Measurements from ENCODE around the gene TRIM32. TPM values are rescaled to one million over a fixed set of nuclear protein-coding genes. Genes with fewer than 3 reads are reported as not detected.

The TRIM32 gene
- total RNA-seq, 6 experiments from 2014 or later, result 5.2 to 8.4 (median 6.6) TPM

GRCh38 chr9:116726602-116727001 lies 39.5 kb downstream of the TRIM32 start:
- no peak for ATAC-seq
- no peaks in the 10 kb centered on the region for H3K9me3 ChIP-seq
- intact Hi-C loops (cut with DNase I), result no loop called here

DNA sequence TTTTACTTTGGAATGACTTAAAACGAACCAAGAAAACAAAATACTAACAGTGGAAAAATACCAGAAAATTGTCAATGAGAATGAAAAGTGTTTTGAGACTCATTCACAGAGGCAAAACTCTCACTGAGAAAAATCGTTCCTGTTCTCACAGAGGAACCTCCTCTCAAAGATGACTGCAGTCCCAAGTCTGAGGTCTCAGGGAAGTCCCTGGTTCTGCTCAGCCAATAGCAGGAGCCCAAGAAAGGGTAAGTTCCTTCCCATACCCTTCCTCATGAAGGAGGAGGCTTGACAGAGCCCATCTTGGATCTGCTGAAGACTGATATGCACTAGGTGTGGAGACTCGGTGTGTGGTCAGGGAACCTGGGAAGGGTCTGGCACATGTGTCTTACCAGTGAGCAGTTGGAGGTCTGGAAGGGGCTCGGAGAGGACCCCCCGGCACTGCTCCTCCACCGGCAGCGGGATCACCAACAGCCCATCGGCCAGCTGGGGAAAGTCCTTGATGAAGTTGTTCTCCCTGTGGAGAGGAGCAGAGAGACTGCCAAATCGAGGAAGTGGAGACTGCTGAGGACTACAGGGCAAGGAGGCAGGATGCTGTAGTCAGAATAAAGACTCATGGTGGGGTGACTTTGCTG lies 46.0 kb downstream of the TRIM32 start:
- Histone ChIP-seq H3K9me3 (no peaks in the 10 kb centered on the region), H3K36me3 (no peaks in the 10 kb centered on the region), H3K27me3 (no peaks in the 10 kb centered on the region), H3K27ac (no peak overlapping the region), H3K4me1 (no peaks in the 10 kb centered on the region), H3K4me3 (no peak overlapping the region)
- WGBS (ENCODE audit: insufficient coverage, low coverage, low lambda C conversion rate, missing lambda C conversion rate), result 20% methylated on average over 3 of the region's 9 CpGs
- no peak for ATAC-seq
- intact Hi-C loops (cut with DNase I), result no loop called here
- TF ChIP-seq, protein P1, sequence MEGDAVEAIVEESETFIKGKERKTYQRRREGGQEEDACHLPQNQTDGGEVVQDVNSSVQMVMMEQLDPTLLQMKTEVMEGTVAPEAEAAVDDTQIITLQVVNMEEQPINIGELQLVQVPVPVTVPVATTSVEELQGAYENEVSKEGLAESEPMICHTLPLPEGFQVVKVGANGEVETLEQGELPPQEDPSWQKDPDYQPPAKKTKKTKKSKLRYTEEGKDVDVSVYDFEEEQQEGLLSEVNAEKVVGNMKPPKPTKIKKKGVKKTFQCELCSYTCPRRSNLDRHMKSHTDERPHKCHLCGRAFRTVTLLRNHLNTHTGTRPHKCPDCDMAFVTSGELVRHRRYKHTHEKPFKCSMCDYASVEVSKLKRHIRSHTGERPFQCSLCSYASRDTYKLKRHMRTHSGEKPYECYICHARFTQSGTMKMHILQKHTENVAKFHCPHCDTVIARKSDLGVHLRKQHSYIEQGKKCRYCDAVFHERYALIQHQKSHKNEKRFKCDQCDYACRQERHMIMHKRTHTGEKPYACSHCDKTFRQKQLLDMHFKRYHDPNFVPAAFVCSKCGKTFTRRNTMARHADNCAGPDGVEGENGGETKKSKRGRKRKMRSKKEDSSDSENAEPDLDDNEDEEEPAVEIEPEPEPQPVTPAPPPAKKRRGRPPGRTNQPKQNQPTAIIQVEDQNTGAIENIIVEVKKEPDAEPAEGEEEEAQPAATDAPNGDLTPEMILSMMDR (IDR thresholded peaks at IDR 0.05), result no peak
- TF ChIP-seq POLR2A (IDR thresholded peaks at IDR 0.05), result no peak
- DNase-seq, result no peak

More at GRCh38 chr9:116726602-116727001, 39.5 kb downstream of the TRIM32 start:
- no peaks in the 10 kb centered on the region for H3K36me3 ChIP-seq
- no peak overlapping the region for H3K4me3 ChIP-seq
- no peaks in the 10 kb centered on the region for H3K27me3 ChIP-seq
- no peaks in the 10 kb centered on the region for H3K4me1 ChIP-seq
- DNase-seq, result no peak
- H3K27ac ChIP-seq, result no peak overlapping the region
- TF ChIP-seq, protein P1 (IDR thresholded peaks at IDR 0.05), result no peak

- Histone ChIP-seq H3K4me3 (no peak overlapping the region), H3K9me3 (no peaks in the 10 kb centered on the region), H3K27ac (no peak overlapping the region), H3K36me3 (no peaks in the 10 kb centered on the region), H3K4me1 (no peaks in the 10 kb centered on the region), H3K27me3 (no peaks in the 10 kb centered on the region)
- no peak for DNase-seq
- peak in 1 of 4 donors; percentile 11 for ATAC-seq
- 44% methylated on average over 7 of the region's 8 CpGs for WGBS (ENCODE audit: insufficient coverage, low coverage, low lambda C conversion rate, missing lambda C conversion rate)
- TF ChIP-seq, protein P1 (IDR thresholded peaks at IDR 0.05), result no peak
- no peak for TF ChIP-seq POLR2A (IDR thresholded peaks at IDR 0.05)
- intact Hi-C loops (cut with DNase I), result loop anchor here in 1 of 2 donors (5.0 kb wide), 1 partner anchor 126 kb away; no protein-coding TSS in a partner anchor
Observed at GRCh38 chr9:116736399-116737151, 49.5 kb downstream of the TRIM32 start.

DNA sequence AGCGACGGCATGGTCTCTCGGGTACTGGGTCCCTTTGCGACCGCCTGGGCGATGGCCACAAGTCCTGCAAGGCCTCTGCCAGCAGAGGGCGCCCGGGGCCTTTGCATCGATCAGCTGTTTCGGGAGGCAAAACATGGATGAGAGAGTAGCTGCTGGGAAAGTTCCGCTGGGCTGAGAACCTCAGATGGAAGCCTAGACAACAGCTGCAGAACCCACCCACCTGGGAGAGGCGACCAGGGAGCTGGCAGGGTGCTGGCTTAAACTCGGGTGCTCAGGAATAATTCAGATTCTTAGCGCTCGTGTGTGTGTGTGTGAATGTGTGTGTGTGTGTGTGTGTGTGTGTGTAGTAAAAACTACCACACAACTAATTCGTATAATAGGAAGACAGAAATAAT lies 50.0 kb downstream of the TRIM32 start:
- TF ChIP-seq, protein P1 (IDR thresholded peaks at IDR 0.05), result peak; percentile 83 to 93 (median 88)
- TF ChIP-seq POLR2A (IDR thresholded peaks at IDR 0.05), result no peak
- Histone ChIP-seq H3K4me1 (no peaks in the 10 kb centered on the region), H3K36me3 (no peaks in the 10 kb centered on the region), H3K27ac (no peak overlapping the region), H3K9me3 (no peaks in the 10 kb centered on the region), H3K27me3 (no peaks in the 10 kb centered on the region), H3K4me3 (no peak overlapping the region)
- DNase-seq (peak; percentile 80 to 85 (median 84)), ATAC-seq (peak; percentile 90 to 96 (median 94))
- intact Hi-C loops (cut with DNase I), result loop anchor here in 1 of 2 donors (5.0 kb wide), 1 partner anchor 125 kb away; no protein-coding TSS in a partner anchor
- 15% methylated on average over 11 of the region's 16 CpGs for WGBS (ENCODE audit: insufficient coverage, low coverage, low lambda C conversion rate, missing lambda C conversion rate)
